Ammon's horn (tissue), 1 donor: ENCODE data around the gene CIPC.
A peak's percentile ranks its signal among the peaks of the same experiment; 100 is the strongest.

ENCODE experiments used
- DNase-seq: peaks from one replicate; pipeline ENCODE4 v3.0.0-alpha.2; 2016; ENCODE audit warnings: low spot score

CIPC gene

DNA sequence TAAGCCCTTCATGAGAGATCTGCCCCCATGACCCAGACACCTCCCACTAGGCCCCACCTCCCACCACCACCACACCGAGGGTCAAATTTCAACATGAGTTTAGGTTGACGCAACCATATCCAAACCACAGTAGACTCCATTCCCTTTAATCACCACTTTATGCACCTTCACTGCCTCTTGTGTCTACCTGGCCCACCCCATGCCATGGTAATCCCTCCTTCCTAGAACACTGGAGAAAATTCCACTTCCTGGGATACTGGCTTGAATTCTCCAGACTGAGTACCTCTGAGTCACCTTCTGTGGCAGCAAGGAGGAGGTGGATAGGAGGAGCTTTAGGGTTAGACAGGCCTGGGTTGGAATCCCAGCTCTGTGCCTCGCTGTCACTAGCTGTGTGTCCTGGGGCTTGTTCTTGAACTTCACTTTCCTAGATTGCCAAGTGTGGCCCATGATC, 26.1 kb upstream of the CIPC start:
- no peak for DNase-seq

DNA sequence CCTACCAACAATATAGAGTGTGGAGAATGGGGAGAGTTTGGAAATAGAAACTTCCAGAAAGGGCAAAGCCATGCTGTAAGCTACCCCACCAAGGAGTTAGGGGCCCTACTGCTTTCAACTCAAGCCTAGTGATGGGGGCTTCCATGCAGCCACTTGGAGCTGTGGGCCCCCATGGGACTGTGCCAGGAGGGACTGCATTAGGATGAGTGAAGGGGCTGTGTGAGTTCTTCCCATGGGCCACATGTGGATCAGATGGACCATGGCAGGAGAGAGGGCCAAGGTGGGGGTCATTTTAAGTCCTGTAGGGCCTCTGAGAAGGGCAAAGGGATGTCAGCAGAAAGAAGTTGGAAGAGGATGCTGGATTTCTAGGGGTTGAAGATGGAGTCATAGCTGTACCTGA, 23.1 kb upstream of the CIPC start:
- no peak for DNase-seq

DNA sequence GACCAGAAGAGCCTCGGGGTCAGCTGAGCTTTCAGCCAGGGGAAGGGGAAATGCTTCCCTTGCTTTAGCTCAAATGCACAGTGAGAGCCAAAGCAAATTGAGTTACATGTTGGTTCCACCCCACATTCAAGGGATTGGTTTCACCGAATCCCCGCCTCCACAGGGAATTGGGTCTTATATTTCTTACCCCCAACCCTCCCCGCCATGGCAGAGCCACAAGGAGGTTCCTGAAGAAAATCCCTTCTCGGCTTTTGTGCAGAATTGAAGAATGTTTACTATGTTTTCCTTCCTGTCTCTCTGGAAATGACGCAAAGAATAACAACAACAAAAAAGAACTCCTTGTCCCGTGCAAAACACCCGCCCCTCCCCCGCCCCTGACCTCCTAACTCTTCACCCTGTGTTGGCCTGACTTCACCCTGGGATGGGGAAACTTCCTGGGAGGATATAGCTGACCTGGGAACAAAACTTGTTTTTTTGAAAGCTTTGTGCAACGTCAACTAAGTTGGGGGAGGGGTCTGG, 21.9 kb upstream of the CIPC start:
- no peak for DNase-seq

DNA sequence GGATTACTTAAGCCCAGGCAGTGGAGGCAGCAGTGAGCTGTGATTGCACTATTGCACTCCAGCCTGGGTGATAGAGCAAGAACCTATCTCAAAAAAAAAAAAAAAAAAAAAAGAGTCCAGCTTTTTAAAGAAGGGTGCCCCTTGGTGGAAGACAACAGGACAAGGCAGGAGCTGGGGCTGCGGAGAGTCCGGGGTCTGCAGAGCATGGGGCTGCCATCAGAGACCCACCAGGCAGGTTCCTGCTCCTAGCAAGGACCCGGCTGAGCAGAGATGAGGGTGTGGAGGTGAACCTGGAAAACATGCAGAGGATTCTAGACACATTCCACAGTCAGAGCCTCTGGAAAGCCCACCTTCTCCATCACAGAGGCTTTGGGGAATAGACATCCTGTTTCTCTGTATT, 21.0 kb upstream of the CIPC start:
- no peak for DNase-seq

DNA sequence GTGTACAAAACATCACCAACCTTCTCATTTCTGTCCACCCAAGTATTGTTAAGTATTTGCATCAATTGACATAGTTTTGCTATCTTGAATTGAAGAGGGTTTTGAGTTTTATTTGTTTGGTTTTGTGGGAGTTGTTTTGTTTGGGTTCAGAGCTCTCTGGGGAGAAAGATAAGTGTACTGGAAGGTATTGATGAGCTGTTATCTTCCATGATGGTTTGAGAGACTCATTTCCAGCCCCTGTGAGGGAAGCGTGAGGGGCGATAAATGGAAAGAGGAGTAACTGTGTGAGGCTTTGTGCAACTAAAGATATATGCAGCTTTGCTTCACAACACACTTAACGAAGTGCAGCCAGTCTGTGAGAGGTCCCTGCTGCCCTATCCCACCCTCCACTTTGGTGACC, 15.7 kb upstream of the CIPC start:
- no peak for DNase-seq

DNA sequence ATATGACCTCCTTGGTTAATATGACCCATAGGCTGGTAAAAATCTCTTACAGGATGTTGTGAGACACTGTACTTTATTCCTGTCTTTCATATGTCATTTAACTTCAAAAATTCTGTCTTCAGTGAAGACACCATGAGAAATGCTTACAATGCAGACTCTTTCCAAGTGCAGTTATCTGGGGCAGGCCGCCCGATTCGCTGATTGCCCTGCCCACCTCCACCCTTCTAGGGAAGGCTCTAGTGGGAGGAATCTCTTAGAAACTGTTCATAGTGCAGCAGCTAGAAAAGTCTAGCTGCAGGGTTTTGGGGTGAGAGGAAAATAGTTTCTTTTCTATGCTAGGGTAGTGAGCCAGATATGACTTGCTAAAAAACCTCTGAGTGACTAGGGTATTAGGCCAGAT, 15.0 kb upstream of the CIPC start:
- DNase-seq = no peak

DNA sequence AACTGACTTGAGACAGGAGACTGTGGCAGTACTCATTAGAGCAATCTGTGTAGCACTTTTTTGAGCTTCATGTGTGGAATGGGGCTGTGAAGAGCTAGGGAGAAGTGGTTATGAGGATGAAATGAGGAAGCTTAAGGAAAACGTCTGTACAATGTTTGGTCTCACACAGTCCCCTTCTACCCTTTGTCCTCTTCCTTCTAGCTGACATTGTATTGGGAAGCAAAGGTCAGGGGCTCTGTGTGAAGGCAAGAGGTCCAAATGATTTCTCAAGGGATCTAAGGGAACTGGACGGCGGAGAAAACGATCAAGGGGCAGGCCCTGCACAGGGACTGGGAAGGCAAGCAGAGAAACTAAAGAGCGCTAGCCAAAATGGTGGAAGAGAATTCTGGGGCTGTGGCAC, 13.1 kb upstream of the CIPC start:
- no peak for DNase-seq

DNA sequence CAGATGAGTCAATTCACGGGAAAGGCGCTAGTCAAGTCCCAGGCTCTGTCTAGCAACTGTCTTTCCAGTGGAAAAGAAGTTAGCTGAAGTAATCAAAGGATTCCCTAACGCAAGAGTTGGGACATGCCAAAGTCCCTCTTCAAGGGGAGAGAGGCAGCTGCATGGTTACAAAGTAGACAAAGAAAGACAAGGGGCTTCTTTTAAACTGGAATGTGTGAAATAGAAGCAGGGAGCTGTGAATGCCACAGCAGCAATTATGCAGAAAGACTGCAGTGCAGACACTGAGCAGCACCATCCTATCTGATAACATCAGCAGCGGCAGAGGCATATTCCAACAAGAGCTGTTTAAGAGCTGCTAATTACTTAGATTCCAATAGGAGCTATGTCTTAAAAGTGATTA, 12.5 kb upstream of the CIPC start:
- no peak for DNase-seq

DNA sequence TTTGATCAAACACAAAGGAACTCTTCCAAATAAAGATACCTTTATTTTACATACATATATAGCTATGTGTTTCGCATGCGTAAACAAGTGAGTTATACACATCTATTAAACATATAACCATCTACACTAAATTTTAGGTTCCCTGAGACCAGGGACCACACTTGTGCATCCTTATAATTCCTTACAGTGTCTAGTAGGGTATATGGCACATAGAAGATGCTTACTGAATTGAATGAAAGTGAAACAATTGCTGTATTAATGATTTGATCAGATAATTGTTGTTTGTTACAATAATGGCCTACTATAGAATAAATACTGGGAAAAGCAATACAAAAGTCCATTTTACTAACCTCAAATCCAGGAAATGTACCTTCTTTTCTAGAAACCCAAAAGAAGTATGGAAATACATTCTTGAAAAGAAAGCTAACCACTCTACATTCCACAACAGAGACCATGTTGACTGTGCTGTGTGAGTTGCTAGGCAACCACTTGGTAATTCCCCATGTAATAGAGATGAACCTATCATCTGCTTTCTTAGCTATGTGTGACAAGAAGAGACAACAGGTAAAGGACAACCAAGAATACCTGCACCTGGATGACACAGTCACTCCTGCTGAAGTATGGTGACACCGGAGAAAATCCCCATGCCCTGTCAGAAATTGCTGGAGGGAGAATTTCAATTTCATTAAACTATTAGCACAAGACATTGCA, 11.9 kb upstream of the CIPC start:
- no peak for DNase-seq

DNA sequence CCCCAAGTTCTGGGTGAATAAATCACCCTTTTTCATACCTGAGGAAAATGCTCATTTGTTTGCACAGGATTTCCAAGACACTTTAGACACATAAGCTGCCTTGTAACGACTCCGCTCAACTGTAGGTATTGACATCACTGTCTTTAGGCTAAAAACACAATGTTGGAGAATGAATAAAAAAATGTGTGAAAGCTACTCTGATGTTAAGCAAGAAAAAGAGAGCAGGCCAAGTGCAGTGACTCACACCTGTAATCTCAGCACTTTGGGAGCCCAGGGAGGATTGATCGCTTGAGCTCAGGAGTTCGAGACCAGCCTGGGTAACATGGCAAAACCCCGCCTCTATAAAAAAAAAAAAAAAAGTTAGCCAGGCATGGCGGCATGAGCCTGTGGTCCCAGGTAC, 11.1 kb upstream of the CIPC start:
- DNase-seq = no peak

DNA sequence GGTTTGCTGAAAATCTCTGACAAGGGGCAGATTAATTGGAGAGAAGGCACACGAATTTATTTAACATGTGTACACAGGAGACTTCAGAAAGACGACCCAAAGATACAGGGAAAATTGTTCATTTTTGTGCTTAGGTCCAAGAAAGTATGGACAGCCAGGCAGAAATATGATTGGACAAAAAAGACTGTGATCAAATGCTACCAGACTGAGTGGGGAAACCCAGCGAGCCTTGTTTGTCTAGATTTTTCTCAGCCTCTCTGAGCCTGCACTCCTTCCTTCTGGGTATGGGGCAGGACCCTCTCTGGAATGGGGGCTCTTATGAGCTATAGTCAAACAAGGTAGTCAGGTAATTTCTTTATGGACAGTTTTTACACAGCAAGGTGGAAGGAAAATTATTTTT, 10.4 kb upstream of the CIPC start:
- DNase-seq = no peak

DNA sequence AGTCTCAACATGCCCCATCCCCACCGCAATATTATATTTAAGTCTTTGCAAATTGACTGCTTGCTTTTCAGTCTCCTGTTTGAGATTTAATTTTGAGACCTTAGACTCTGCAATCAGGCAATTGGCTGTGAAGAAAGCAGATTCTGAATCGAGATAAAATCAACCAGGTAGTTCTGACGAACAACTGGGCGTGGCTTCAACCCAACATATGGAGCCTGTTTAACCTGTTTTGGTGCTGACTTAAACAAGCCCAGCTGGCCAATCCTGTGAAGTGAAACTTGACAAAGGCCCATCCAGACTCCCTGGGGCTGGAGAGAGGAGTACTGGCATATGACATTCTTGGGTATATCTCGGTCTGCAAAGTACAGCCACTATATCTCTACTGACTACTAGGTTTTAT, 9.8 kb upstream of the CIPC start:
- DNase-seq = no peak

DNA sequence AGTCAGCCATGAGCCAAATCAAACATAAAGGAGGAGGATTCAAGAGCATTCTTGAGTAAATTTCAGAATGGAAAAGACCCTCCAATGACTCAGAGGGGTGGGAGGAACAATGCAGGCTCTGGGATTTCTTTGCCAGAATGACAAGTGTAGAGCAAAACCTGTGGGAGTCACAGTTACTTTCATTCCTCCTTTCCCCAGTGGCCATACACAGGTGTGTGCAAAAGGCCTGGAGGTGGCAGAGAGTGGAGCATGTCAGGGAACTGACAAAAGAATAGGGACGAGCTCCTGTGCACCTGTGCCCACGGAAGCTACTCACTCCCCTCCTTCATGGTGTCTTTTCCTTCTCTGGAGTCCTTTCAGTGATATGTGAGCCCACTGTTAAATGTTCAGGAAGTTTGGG, 9.4 kb upstream of the CIPC start:
- DNase-seq = no peak

DNA sequence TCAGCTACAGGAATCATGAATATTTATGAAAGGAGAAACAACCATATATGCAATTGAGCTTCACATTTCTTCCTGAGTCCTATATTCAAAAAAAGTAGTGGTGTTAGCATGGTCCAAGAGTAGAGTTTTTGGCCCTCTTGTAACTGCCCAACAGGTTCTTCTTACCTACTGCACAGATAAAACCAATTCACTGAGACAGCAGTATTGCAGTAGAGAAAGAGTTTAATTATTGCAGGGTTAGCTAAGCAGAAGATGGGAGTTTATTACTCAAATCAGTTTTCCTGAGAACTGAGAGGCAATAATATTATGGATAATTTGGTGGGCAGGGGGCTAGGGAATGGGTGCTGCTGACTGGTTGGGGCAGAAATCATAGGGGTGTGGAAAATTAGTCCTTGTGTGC, 6.5 kb upstream of the CIPC start:
- DNase-seq = no peak

DNA sequence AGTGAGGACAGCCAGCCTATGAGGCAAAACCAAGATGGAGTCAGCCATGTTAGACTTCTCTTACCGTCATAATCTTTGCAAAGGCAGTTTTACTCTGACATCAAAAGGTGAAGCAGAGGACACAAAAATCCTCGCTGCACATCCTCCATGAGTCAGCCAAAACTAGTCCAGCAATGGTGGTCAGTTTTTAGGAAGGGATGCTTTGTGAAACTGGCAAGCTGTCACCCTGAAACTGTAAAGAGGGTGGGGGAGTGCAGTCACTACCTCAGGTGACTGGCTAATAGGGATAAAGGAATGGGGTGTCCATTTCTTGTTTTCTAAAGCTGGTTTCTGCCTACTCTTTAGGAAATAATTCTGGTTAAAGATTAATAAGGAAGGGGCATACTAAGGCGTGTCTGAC, 5.4 kb upstream of the CIPC start:
- no peak for DNase-seq

DNA sequence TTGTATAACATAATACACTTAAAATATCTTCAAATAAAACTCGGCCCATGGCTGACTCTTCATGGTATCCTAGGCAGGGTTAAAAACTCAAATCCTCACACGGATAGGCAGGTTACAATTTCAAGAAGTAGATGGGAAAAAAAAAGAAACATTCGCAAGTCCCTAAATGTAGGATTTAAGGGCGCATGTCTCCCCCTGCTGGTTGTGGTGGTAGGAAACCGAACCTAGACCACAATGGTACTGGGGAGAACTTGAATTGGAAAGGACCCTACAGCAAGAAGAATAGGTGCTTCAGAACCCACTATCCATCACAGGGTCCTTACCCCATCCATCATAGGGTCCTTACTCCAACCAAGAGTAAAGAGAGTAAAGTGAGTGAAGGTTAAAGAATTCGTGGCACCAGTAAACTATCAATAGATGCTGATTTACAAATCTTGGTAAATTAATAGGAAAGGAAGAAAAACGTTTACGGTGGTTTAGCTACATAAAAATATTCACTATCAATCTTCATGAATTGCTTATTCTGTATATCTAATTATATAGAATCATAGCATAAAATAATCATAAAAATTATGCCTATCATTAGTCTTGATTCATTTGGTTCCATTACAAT, 3.3 kb upstream of the CIPC start:
- peak; percentile 90 for DNase-seq

DNA sequence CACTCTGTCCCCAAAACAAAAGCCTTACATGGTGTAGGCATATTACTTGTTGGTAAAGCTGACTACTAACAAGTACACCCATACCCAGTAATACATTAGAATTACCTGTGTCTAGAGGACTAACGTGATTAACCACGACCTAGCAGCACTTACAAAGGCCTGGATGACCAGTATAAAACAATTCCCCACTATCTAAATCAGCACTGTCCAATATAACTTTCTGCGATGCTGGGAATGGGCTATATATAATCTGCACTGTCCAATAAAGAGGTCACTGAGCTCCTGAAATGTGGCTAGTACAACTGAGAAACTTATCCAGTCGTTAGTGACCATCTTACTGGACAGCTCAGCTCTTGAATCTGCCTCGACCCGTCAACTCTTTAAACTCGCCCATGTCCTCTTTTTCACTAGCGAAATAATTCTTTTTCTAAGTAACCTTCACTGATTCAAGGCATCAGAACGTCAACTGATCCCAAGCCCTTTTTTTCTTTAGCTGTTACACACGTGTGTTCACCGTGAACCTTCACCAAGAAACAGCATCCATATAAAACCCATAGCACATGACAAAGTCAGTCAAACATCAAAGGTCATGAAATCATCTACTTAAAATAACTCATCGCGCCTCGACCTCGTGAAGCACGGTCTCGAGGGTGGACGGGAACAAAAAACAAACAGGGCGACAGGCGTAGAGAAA, 905 bp upstream of the CIPC start:
- DNase-seq = no peak

DNA sequence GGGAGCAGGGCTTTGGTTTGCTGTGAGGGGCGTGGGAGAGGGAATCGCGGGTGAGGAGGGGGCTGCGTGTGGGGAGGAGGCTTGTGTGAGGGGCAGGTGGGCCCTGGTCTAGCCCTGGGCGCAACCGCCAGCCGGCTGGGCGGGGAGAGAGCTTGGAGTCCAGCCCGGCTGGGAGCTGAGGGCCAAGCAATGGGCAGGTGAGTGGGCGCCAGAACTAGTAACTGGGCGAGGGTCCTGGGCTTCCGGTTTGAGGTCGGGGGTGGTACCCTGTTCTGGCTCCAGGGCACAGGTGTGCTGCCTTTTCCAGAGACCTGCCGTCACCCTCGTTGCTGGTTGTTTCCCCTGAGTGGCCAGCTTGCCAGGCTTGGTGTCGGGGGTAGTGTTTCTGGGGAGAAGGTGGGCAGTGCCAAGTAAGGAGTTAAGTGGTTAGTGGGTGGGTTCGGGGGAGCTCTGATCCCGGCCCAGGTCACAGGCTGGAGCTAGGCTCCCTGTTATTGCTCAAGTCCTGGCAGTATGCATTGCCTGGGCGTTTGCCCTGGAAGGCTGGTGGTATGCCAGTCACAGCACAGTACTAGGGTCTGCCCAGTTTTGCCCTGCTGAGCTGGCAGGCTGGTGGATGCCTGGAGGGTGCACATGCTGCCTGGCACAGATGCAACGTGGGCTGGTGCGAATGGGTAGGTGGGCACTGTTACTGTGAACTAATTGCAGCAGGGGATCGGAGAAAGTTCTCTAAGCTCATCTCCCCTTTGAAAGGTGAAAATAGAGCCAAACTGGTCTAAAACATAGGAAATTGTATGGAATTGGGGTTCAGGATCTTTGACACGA, 683 bp downstream of the CIPC start:
- DNase-seq = peak; percentile 90

DNA sequence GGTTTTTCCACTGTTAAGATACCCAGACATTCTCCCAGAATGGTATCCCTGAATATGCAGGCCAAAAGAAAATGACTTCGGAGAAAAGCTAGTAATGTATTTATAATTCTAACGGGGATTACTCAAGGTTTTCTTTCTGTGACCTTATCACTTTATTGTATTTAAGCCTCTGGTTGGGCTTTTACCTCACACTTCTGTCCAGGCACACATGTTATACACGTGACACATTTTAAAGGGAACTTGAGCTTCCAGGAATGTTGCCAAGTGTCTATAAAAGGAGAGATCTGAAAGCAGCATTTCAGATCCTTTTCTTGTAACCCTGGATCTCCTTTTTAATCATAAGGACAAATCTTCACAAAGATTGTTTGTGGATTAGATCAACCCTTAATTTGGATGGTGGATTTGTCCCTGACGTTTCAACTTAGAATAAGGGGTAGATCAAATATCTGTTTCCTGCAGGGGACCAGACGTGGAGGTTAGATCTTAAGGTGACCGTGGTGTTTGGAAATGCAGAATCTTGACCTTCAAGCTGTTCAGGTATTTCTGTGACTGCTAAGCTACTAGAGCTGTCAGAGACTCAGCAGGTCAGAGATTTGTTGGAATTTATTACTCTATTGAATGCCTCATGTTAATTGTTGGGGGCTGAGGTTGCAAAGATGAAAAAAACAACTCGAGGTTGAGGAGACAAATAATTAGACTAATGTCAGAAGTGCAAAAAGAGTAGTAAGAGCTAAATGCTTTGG, 1.5 kb downstream of the CIPC start:
- DNase-seq = peak; percentile 78

DNA sequence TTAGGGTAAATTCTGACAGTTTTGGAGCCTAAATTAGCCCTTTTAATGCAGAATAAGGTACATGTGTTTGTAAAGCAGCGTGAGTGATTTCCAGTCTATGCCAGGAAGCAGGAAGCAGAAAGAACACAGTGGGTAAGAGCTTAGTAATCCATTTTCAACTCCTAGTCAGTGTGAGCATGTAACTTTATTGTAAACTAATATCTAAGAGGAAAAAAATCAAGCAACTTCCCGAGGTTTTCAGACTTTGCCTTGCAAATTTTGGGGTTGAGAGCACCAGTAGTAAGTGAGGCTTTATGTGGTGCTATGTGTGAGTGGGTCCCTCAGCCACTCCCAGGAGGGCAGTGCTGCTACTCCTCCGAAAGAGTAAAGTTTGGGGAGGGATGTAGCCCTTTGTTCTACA, 2.9 kb downstream of the CIPC start:
- DNase-seq = no peak

DNA sequence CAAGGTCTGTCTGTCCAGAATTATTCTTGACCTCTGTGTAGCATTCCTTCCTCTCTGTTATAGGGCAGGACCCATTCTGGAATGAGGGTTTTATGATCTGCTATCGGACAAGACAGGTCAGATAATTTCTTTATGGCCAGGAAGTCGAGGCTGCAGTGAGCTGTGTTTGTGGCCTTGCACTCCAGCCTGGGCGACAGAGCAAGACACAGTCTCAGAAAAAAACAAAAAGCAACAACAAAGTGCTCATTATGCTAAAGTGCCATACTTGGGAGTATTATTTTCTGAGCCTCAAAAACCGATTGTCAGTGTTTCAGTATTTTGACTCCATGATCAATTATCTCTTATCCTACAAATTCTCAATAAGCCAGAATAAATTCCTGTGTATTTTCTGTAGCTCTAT, 4.1 kb downstream of the CIPC start:
- peak; percentile 78 for DNase-seq

DNA sequence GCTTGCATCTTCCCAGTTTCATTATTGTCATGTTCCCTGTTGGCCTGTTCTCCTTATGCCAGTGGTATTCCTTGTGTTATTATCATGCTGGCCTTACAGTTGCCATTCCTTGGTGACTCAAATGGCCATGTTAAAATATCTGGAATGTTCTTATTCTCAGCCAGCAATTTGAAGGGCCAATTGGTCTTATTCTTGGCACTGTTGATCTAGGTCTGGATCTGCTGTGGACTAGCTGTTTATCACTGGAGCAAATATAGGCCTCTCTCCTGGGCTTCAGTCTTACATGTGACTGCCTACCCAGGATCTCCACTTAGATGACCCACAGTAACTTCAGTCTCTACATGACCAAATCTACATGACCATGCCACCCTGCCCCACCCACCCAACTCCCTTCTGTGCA, 5.4 kb downstream of the CIPC start:
- no peak for DNase-seq
